ENCODE results near the gene TARM1.
"Not testable (repeated sequence)": the region's sequence is repeated elsewhere in the genome, so short reads cannot be mapped to it uniquely, and the experiment has no call there.

Gene TARM1

GRCh38 chr19:54099903-54100255, 18.7 kb upstream of the TARM1 start:
- DNase-seq (ENCODE audit: low read depth): not testable (repeated sequence)

- no peak for DNase-seq (ENCODE audit: low read depth)
Measured at GRCh38 chr19:54099190-54099902, 18.2 kb upstream of the TARM1 start.

GRCh38 chr19:54096617-54097106, 15.5 kb upstream of the TARM1 start:
- DNase-seq (ENCODE audit: low read depth): no peak

- DNase-seq (ENCODE audit: low read depth): not testable (repeated sequence)
Measured at GRCh38 chr19:54095859-54096616, 14.9 kb upstream of the TARM1 start.

GRCh38 chr19:54095136-54095858, 14.1 kb upstream of the TARM1 start:
- DNase-seq (ENCODE audit: low read depth): no peak

GRCh38 chr19:54094426-54095000, 13.3 kb upstream of the TARM1 start:
- no peak for DNase-seq (ENCODE audit: low read depth)

- no peak for DNase-seq (ENCODE audit: low read depth)
Measured at GRCh38 chr19:54084410-54084809, 3.2 kb upstream of the TARM1 start.

- no peak for DNase-seq (ENCODE audit: low read depth)
Measured at GRCh38 chr19:54077334-54077733, 3.8 kb downstream of the TARM1 start.

- no peak for DNase-seq (ENCODE audit: low read depth)
Measured at GRCh38 chr19:54074851-54075250, 6.3 kb downstream of the TARM1 start.

- no peak for DNase-seq (ENCODE audit: low read depth)
Measured at GRCh38 chr19:54073829-54074228, 7.3 kb downstream of the TARM1 start.

GRCh38 chr19:54069470-54069869, 11.7 kb downstream of the TARM1 start:
- DNase-seq (ENCODE audit: low read depth): no peak

GRCh38 chr19:54063350-54064116, 17.6 kb downstream of the TARM1 start, which contains the start of gene VSTM1:
Gene VSTM1, minus strand, starts transcription at chr19:54063897. Its CDS starts 120 bp downstream, at chr19:54063777.
- DNase-seq (ENCODE audit: low read depth): no peak

- no peak for DNase-seq (ENCODE audit: low read depth)
Measured at GRCh38 chr19:54062643-54063042, 18.5 kb downstream of the TARM1 start.

GRCh38 chr19:54047616-54048015, 33.5 kb downstream of the TARM1 start:
- no peak for DNase-seq (ENCODE audit: low read depth)

GRCh38 chr19:54045771-54046170, 35.4 kb downstream of the TARM1 start:
- DNase-seq (ENCODE audit: low read depth): no peak

- no peak for DNase-seq (ENCODE audit: low read depth)
Measured at GRCh38 chr19:54042989-54043388, 38.2 kb downstream of the TARM1 start.

GRCh38 chr19:54041969-54042606, 39.1 kb downstream of the TARM1 start:
- DNase-seq (ENCODE audit: low read depth): no peak

- DNase-seq (ENCODE audit: low read depth): no peak
Measured at GRCh38 chr19:54040003-54040402, 41.2 kb downstream of the TARM1 start.

GRCh38 chr19:54036542-54036941, 44.6 kb downstream of the TARM1 start:
- DNase-seq (ENCODE audit: low read depth): not testable (repeated sequence)

GRCh38 chr19:54035215-54036178, 45.7 kb downstream of the TARM1 start:
- DNase-seq (ENCODE audit: low read depth): peak; percentile 58
